Endothelial cell of hepatic sinusoid (primary cell): ENCODE data around the gene AK2.
"Not testable (repeated sequence)": the region's sequence is repeated elsewhere in the genome, so short reads cannot be mapped to it uniquely, and the experiment has no call there.

Experiments used
- in situ Hi-C: cut with HindIII; loops from 2 replicates; pipeline ENCODE4 v1.10.0; 2017; ENCODE audit warnings: low sequenced_read_pairs

AK2 gene

DNA sequence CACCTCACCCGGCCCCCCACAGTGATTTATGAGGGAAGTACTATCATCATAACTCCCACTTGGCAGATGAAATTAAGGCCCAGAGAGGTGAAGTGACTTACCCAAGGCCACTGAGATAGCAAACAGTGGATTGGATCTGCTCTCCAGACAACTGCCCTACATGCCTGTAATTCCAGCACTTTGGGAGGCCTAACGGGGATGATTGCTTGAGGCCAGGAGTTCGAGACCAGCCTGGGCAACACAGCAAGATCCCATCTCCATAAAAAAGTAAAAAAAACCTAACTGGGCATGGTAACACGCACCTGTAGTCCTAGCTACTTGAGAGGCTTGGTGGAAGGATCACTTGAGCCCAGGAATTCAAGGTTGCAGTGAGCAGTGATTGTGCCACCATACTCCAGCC, 57.8 kb downstream of the AK2 start:
- in situ Hi-C loops, result no loop called here

DNA sequence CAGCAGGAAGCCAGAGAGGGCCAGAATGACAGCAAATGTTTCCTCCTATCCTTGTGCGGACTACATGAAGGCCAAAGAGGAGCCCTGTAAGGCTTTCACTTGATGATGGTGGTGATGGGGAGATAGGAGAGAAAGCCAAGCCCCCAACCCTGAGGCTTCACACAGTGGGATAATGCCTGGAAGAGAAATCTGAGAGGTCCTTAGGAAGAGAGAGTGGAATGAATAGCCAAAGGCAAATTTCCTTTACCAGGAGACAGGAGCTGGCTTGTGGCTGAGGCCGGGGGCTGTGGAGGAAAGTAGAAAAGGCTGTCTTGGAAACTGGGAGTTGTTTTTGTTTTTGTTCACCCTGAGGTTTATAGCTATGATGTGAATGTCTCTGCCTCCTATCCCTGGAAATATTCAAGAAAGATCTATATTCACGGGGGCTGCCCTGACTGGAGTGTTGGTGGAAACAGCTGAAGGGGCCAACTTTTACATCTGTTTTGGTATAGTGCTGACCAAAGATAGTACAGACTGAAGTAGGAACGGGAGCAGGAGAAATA, 59.1 kb downstream of the AK2 start:
- in situ Hi-C loops, result no loop called here

DNA sequence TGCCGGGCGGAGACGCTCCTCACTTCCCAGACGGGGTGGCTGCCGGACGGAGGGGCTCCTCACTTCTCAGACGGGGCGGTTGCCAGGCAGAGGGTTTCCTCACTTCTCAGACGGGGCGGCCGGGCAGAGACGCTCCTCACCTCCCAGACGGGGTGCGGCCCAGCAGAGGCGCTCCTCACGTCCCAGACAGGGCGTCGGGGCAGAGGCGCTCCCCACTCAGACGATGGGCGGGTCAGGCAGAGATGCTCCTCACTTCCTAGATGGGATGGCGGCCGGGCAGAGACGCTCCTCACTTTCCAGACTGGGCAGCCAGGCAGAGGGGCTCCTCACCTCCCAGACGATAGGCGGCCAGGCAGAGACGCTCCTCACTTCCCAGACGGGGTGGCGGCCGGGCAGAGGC, 61.6 kb downstream of the AK2 start:
- in situ Hi-C loops, result not testable (repeated sequence)

DNA sequence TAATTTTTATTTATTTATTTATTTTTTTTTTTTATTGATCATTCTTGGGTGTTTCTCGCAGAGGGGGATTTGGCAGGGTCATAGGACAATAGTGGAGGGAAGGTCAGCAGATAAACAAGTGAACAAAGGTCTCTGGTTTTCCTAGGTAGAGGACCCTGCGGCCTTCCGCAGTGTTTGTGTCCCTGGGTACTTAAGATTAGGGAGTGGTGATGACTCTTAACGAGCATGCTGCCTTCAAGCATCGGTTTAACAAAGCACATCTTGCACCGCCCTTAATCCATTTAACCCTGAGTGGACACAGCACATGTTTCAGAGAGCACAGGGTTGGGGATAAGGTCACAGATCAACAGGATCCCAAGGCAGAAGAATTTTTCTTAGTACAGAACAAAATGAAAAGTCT, 63.2 kb downstream of the AK2 start:
- in situ Hi-C loops, result not testable (repeated sequence)

DNA sequence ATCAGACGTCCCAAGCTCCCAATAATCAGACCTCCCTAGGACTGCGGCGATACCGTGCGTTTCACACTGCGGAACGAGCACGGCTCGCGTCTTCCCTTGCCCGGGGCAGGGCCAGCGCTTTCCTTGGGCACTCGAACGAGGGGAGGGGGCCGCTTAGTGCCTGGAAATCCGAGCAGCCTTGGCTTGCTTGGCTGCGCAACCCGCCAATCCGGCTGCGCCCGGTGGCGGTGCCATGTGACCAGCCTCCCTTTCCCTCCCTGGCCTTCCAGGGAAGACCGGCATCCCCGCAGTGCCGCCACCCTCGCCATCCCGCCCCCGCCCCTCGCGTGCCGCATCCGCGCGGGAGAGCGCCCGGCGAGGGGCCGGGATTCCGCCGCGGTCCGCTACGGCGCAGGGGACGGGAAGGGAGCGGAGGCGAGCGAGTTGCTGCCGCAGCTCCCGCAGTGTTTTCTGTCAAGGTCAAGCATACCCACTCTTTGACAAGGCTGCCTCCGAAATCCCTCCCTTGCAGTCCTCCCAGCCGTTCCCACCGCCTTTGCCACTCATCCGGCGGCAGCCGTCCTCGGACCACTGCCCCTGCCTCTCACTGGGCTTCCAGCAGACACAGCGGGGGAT, 63.8 kb downstream of the AK2 start:
- in situ Hi-C loops, result no loop called here

DNA sequence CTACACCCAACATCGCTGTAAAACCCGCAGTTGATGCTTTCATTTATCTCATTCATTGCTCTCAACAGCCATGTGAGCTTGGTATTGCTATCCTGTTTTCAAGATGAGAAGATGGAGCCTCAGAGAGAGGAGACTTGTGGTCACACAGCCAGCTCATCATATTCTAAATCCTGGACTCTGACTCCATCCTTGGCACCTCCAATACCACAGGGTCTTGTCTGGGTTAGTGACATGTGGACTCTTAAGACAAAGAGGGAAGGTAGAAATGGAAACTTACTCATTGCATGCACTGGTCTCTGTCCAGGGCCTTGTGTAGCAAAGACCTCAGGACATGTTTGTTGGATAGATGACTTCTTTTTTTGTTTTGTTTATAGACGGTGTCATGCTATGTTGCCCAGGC, 65.1 kb downstream of the AK2 start:
- in situ Hi-C loops, result no loop called here

DNA sequence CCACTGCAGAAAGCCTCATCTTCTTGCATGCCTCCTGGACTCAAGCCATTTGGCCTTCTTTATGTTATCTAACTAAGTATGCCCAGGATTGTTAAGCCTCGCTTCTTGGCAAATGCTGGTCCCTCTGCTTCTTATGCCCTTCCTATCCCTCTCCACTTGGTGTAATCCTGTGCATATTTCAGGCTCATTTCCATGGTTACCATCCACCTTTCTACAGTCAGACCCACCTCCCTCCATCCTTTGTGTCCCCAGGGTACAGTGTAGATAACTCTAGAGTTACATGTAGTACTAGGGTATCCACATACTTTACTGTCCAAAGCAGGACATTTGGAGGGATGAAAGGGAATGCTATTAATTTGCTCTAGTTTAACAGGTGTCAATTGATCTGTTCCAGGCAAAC, 65.5 kb downstream of the AK2 start:
- in situ Hi-C loops, result no loop called here

DNA sequence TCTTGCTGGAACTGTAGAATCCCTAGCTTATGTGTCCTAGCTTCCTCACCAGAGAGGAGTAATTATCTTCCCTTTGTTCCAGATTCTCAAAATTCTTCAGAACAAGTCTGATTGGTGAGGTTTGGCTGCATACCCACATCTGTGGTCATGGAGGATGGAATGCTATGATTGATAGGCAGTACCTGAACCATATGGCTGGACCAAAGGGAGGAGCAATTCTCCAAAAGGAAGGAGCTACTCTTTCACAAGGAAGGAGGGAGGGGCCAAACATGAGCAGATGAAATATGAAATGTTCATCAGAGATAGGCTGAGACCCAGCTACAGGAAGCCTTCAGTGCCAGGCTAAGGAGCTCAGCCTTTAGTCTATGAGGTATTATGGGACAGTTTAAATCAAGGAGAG, 67.1 kb downstream of the AK2 start:
- in situ Hi-C loops, result no loop called here

DNA sequence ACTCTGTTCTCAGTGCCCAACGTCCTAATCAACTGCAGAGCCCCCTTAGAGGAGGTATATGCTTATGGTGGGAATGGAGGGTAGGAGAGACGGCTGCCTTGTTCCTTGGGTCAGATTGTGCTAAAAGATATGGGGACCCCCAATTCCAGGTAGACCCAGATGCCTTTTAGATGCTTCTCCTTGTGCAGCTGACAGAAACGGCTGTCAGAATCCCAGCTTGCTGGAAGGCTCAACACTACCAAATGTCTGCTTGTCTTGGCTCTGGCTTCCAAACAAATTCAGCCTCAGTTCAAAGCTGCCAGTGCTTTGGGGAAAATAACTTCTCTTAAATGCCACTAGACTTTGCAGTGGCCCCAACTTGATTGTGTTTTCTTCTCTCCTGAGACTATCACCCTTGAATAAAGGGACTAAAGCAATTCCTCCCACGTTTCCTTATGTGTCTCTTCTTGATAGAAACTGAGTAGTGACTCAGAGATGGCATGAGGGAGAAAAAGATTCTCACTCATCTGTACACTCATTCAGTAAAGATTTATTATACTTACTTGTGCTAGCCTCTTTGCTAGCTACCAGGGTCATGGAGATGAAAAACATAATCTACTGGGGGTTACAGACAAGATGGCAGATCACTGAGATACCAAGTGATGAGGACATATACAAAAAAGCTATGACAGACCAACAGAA, 68.7 kb downstream of the AK2 start:
- in situ Hi-C loops, result no loop called here

DNA sequence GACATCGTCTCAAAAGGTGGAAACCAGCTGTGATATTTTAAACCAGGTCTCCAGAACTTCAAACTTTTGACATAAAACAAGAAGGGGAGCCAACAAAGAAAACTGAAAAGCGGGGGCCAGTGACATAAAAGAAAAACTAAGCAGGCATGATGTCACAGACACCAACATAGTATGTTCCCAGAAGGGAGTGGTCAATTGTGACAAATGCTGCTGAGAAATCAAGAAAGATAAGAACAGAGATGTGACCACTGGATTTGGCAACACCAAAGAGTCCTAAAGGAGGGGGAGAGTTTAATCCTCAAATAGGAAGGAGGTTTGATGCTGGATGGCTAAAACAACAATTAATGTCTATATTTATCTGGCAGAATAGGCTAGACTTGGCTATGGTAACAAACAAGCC, 69.8 kb downstream of the AK2 start:
- in situ Hi-C loops, result no loop called here

DNA sequence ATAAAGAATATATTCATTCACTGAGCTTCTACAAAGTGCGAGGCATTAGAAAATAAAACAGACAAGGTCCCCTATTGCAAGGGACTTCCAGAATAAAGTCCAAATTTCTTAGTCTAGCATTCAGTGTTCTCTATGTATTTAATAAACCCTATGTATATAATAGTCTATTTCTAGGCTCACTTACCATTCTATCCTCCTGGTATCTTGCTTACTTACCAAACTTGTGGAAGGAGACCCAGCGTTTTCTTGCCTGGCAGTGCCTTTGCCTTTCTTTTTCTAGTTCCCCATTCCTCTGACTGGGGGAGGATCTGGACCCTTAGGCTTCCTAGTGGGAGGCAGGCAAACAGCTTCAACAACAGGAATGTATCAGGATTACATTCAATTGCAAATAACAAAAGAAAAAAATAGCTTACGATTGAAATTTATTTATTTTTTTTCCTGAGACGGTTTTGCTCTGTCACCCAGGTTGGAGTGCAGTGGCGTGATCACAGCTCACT, 71.4 kb downstream of the AK2 start:
- in situ Hi-C loops, result no loop called here

DNA sequence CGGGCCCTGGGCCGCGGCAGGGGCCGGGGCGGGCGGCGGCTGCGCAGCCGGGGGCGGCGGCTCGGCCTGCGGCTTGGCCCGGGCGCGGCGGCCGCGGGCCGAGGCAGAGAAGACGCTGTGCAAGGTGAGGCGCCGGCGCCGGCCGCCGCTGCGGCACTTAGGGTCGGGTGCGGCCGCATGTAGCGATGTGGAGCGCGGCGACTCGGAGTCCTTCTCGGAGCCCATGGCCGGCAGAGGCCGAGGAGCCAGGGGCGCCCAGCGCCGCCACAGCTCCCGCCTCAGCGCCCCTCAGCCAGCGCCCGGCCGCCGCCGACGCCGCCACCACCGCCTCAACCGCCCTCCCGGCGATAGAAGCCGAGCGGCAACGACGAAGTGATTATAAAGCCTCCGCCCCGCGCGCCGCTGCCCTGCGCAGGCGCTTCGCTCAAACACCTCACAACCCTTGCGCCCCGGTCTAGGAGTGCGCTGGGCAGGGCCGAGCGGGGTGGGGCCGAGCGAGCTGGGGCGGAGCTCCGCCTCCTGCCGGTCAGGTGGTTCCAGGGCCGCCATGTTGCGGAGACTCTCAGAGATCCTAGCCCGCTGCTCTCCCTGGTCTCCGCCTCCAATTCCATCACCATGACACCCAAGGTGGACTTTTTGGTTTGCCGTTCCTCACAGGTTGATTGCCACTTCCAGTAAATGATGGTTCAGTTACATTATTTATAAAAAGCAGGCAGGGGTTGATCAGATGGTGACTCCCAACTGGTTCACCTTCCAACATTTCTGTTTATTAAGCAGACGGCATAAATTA, 72.0 kb downstream of the AK2 start, which contains the start of gene RNF19B:
TSS of gene RNF19B (minus strand) at position 349 of the 790 bp plus-strand sequence. CDS start at position 225, 124 bp downstream.
- in situ Hi-C loops, result no loop called here

DNA sequence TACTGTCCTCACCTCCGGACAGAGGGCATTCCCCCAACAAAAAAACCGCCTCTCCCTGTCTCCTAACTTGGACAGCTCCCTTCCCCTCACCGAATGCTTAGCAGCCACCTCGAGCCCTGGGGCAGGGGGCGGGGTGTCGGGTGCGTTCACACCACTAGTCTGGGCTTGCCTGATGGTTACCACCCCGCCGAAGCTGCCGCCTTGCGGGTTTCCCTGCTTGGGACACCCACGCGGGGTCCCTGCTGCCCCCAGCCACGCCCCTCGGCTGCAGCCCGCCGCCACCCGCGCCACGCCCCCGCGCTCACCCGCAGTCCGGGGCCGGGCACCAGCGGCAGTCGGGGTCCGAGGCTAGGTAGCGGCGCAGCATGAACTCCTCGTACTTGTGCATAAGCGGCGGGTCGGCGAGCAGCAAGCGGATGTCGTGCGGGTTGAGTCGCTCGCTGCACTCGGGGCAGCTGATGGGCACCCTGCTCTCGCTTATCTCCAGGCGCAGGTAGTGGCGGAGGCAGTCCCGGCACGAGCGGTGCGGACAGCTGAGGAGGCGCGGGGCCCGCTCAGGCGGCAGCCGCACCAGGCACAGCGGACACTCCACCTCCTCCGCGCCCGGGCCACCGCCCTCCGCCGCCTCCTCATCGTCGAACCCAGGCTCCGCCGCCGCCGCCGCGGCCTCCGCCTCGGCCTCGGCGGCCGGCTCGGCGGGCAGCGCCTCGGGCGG, 72.8 kb downstream of the AK2 start:
- in situ Hi-C loops, result no loop called here

DNA sequence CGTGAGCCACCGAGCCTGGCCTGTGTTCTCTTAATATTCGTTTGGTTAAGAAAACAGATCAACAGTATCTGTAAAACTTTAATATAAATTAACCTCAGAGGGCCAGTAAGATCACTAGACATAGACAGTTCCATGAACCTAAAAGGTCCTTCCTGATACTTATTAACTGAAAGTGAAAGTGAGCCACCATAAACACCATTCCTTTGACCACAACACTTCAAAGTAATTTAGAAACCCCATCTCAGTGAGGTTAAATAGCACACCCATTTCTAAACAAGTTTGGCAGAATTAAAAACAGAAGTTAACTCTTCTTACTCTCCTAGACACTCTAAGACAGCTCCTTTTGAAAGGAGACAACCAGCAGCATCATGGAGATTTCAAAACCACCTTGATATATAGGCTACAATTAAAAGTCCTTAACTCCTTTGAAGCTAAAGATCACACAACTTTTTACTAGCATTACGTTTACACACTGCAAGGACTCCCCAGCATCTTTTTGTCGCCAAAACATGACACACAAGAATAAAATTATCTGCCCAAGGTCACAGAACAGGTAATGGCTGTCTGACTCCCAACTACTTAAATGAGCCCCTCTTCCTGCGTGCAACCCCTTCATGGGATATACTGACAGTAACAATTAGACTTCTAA, 74.3 kb downstream of the AK2 start:
- in situ Hi-C loops, result no loop called here

DNA sequence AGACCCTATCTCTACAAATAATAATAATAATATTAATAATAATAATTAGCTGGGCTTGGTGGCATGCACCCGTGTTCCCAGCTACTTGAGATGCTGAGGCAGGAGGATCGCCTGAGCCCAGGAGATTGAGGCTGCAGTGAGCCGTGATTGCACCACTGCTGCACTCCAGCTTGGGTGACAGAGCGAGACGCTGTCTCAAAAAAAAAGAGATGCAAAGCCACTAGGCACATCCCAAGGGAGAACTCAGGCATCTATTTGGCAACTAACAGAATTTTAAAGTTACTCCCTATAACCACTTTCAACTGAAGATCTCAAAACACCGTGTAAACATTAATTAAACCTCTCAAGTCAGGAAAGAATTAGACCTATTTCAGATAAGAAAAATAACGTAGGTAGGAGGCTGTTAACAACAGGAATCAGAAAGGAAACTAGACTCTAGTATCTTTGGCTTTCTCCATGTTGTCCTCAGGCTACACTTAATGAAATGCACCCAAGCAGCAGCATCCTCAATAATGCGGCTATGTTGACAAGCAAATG, 75.8 kb downstream of the AK2 start:
- in situ Hi-C loops, result no loop called here

DNA sequence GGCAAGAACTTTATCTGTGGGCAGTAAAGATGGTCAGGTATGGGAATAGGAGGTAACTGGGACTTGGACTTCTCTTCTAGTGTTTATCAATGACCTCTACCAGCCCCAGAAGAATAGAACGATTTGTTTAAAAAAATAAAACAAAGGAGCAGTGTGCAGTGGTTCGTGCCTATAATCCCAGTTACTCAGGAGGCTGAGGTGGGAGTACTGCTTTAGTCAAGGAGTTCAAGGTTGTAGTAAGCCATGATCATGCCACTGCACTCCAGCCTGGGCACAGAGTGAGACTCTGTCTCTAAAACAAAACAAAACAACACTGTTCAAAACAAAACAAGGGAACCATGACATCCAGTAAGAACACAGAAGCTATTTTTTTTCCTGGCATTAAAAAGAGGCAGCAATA, 76.3 kb downstream of the AK2 start:
- in situ Hi-C loops, result no loop called here

DNA sequence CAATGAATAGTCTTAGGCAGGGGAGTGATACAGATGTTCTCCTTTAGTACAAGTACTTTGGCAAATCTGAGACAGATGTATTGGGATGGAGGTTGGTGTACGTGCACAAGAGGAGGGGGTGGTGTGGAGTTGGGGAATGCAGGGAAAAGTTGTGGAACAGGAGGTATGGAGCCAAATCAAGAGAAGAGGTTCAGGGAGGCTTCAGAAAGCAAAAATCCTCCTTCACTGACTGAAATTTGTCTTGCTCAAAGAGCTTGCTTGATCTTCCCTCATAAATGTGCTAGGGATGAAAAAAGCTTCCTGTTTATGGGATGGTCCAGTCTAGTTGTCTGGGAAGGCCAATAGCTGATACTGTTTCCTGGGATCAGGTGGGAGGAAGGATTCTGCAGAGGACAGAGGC, 77.9 kb downstream of the AK2 start:
- in situ Hi-C loops, result no loop called here
